ENCODE results near the gene EMCN.
"Not testable (repeated sequence)": the region's sequence is repeated elsewhere in the genome, so short reads cannot be mapped to it uniquely, and the experiment has no call there.

The EMCN gene

DNA sequence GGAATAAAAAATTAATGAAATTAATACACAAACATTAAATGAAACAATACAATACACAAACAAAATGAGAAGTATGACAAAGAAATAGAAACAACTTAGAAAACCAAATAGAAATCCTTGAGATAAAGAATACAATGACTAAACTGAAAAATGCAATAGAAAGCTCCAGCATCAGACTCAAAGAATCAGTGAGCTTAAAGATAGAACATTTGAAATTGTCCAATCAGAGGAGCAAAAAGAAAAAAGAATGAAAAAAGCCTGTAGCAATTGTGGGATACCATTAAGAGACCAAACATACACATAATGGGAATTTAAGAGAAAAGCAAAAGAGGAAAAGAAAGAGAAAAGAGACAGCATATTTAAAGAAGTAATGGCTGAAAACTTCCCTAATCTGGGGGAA is 25.7 kb downstream of the EMCN start:
- DNase-seq = no peak

DNA sequence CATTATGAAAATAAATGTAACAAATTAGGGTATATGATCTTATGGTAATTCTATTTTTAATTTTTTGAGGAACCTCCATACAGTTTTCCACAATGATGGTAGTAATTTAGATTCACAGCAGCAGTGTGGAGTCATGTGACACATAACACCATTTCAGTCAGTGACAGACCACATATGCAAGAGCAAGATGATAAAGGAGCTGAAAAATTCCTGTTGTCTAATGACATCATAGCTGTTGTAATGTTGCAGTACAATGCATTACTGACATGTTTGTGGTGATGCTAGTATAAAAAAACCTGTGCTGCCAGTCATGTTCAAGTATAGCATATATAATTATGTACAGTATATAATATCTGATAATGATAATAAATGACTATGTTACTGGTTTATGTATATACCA is 28.5 kb downstream of the EMCN start:
- DNase-seq = no peak

DNA sequence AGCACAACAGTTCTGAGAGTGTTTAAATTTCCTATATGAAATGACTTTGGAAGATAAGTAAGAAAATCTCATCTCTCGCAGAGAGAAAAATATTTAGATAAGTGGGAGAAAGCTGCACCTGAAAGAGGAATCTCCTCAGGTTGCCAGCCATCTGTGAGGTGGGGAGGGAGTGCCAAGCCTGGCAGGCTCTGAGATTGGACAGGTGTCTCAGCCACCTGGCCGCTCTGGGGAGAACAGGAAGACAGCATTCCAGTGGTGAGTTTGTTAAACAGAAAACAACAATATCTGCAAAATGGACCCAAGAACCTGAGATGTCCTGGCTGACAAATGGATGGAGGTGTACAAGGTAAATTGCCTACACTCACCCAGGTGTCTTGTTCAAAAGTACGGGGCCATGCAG is 31.3 kb downstream of the EMCN start:
- DNase-seq = no peak

DNA sequence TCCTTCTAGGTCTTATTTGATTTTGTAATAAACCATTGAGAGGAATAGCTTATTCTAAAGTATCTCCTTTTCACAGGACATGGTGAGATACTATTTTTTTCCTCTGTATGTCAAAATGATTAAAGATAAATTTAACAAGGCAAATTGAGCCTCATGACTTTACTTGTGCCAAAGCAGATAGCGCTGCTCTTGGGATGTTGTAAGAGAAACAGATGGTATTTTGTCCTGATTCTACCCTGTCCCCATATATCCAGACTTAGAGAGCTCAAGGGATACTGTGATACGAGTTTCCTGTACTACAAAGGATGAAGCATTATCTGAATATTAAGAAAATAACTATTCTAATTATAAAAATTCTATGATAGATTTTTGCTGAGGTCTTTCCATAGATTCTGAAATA is 34.0 kb downstream of the EMCN start:
- DNase-seq = no peak

DNA sequence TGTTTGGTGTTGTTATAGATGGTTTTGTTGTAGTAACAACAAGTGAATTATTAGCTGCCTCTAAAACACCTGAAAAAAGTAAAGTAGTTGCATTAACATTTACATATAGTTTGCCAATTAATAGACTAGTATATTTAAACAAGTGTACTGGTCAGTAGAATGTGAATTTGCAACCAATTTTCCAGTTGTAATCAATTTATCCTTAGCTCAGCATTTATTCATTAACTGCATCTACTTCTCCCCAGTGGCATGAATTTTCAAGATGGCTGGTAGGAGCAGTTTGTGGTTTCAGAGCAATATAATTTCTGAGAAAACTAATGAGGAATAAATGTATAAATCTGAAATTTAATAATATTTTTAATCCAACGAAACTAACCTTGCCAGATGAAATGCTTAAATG is 37.9 kb downstream of the EMCN start:
- no peak for DNase-seq

DNA sequence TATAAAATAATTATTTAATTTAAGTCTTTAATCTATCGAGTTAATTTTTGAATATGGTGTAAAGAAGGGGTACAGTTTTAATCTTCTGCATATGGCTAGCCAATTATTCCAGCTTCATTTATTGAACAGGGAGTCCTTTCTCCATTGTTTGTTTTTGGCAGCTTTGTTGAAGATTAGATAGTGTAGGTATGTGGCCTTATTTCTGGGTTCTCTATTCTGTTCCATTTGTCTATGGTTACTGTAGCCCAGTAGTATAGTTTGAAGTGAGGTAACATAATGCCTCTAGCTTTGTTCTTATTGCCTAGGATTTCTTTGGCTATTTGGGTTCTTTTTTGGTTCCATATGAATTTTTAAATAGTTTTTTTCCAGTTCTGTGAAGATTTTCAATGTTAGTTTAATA is 48.3 kb downstream of the EMCN start:
- DNase-seq = no peak

DNA sequence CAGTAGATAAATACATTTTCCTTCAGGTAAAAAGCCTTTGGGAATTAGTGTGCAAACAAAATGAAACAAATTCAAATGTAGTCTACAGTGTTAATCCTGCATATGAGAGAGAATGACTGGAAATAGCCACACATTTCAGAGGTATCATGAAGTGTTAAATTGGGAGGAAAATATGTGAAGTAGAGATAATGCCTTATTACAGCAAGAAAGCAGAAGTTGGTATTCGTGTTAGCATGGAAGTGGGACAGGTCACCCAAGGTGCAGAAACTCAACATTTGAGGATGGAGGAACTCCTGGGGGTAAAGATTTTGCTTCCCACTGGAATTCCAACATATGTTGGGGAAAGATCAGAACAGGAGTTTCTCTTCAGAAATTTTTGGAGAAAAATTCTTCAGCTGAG is 51.3 kb downstream of the EMCN start:
- no peak for DNase-seq

DNA sequence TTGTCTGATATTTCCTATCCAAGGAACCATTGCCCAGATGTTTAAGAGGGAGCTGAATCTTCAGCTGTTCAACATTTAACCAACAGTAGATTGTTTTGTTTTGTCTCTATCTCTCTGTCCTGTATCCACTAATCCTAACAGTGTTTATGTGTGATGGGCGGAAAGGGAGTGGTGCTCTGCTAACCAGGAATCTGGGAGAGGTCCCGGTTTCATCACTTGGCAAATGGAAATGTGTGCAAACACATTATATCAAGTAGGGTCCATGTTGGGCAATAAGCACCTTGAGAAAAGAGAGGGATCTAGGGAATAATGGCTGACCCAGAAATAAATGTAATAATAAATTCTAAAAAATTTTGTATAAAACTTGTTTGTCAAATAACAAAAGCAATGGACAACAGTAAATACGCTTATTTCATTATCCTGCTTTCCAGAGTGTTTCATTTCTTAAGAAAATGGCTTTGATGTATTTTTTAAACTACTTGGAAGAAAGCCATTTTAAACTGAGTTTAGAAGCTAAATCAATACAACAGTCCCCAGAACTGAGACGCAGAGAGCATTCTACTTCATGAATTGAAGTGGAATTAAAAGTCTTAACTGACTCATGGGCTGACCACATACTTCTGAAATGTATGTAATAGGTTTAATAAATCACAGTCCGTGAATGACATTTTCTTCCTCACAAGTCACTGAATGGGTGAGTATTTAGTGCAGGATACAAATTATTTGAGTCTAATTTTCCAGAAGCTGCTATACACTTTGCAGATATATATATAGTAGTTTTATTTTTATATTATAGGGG is 55.8 kb downstream of the EMCN start:
- no peak for DNase-seq

DNA sequence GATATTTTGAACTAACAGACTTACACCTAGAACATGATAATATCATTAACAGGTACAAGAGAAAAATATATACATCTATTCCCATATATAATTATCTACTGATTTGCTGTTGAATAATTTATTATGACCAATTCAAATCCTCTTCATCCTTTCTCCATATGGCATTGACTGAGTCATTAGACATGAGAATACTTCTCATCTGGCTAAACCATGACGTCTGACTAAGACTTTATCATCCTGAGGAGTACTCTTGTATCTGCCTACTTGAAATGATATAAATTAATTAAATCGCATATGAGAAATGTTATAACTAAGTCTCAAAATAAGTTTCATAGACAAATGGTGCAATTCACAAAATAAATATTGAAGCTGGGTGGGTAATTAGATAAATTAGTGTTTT is 67.4 kb downstream of the EMCN start:
- no peak for DNase-seq

DNA sequence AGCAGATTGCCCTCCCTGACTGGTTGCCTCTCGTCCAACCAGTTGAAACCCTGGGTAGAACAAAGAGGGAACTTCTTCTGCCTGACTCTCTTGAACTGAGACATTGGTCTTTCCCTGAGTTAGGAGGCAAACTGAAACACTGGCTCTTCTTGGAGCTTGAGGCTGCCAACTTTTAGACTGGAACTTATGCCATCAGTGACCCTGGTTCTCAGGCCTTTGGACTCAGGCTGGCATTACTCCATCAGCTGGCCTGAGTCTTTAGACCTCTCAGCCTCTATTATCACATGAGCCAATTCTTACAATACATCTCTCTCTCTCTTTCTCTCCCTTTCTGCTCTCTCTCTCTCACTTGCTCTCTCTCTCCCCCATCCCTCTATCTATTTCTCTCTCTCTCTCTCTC is 86.4 kb downstream of the EMCN start:
- no peak for DNase-seq

DNA sequence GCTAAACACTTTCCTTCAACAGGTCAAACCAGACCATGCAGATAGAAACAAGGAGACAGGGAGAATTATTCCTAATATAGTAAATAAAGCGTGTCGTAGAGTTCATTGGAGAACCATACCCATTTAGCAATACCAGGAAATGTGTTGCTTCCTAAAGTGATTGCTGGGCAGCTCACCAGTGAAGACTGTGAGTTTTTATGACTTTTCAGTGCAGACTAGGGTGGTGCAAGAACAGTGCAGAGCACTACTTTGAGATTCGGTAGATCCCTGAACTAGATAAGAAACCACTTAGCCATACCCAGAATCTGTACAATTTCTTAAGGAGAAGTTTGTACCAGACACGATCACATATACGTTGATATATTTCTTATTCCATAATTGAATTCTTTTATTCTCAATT is 87.4 kb downstream of the EMCN start:
- DNase-seq = no peak

DNA sequence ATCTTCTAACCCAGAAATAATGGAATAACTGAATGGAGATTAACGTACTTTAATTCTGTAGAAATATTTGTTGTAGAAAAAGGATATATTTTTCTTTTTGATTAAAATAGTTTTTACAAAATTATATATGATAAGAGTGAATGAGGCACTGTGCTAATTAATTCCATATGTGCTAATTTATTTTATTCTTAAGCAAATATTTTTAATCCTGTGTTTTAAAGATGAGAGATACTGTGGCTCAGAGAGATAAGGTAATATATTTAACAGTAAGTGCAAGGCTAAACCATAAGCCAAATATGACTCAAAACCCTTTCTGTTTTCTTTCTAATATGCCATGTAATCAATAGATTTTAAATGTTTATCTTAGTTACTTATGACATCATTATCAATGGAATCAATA is 88.2 kb downstream of the EMCN start:
- no peak for DNase-seq

DNA sequence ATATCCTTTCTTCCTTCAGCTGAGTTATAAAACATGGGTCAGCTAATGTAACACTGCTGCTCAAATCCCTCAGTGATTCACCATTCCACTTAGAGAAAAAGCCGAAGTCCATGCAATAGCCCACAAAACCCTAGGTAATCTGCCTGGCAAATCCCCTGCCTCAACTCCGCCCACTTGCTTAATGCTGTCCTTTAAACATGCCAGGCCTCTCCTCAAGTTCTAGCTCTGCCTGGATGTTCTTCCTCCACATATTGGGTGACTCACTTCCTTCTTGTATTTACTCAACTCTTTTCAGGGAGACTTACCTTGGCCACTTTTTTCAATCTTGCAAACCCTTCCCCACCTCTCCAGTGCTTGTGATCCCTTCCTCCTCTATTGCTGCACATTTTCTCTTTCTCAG is 89.8 kb downstream of the EMCN start:
- DNase-seq = no peak

DNA sequence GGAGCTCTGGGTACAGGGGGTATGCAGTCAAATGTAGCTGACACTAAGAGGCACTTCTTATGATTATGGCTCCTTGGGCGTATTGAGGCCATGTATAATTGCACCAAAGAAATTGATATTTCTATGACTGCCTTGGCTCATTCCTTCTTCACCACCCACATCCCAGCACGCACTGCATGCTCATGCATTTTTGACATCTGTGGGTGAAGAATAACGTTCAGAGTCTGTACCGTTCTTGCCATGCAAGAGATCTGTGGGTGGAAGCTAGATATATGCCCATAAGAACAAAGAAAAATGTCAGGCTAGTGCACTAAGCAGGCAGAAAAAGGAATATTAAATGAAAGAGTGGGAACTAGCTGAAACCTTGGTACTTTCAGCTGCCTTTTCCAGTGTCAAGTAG is 93.4 kb downstream of the EMCN start:
- DNase-seq = no peak

DNA sequence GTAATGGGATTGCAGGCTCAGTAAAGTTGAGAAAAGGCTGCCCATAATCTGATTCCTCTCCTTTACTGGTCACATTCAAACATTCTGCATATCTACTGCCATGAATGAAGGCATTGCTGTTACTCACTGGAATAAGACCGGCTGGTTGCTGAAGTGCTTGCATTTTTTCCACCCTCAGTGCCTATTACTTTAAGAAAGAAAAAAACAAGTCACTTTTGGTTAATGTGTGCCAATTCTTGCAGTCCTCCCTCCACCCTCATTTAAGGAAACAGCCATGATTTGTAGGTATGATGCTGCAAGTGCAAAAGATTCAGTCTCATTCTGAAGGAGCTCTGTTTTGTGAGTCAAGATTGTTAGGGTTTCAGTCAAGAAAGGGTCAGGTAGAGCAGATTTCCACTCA is 94.9 kb downstream of the EMCN start:
- DNase-seq = no peak

DNA sequence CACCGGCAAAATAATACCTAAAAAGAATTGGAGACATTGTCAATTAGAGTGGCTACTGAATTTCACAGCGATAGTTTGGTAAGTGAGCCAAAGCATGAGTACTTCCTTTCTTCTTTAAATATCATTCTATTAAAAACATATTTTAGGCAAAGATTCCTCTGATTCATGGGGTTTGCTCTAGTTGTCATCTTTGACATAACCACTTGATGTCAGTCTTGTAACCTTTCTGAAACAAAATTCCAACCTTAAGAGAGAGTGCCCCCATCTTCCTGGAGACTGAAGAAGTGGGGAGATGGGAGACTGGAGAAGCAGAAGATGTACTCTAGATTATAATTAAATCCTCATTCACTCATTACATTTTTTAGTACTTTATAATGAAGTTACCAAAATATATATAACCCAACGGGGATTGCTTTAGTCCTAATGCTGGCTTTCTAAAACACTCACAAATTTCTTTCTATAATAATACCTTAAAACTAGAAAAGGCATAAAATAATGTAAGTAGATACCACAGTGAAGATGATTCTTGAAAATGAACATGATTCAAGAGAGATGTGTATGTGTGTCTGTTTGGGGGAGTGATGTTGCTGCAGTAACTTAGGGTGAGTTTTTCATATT is 96.4 kb downstream of the EMCN start:
- DNase-seq = no peak

DNA sequence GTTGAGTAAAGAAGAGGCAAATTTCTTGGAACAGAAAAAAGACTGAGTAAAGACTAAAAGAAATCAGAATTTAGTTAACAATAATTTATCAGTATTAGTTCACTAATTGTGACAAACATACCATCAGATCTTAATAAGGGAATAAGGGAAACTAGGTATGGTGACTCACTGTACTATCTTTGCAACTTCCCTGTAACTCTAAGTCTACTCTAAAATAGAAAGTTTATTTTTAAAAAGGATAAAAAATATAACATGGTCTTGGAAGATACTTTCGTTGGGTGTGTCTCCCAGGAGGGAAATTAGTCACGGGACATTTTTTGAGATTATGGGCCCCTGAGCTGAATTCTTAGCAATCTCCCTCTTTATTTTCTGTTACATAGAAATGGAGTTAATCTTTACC is 97.3 kb downstream of the EMCN start:
- no peak for DNase-seq

DNA sequence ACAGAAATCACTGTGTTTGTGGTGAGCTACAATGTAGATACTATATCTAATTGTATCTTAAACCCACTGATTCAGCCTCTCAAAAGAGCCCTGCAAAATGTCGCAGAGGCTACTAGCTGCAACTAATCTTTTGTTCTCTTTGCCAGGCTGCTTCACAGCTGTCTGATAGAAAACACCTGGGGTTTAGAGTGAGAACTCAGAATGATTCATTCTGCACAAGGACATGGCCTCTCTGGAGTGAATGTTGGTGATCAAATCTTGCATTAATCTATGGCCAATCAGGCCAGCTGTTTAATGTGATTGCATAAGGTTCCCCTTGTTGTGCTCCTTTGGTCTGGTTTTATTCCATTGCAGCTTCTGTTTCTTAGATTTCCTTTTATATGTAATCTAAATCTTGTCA is 100.3 kb downstream of the EMCN start:
- no peak for DNase-seq

DNA sequence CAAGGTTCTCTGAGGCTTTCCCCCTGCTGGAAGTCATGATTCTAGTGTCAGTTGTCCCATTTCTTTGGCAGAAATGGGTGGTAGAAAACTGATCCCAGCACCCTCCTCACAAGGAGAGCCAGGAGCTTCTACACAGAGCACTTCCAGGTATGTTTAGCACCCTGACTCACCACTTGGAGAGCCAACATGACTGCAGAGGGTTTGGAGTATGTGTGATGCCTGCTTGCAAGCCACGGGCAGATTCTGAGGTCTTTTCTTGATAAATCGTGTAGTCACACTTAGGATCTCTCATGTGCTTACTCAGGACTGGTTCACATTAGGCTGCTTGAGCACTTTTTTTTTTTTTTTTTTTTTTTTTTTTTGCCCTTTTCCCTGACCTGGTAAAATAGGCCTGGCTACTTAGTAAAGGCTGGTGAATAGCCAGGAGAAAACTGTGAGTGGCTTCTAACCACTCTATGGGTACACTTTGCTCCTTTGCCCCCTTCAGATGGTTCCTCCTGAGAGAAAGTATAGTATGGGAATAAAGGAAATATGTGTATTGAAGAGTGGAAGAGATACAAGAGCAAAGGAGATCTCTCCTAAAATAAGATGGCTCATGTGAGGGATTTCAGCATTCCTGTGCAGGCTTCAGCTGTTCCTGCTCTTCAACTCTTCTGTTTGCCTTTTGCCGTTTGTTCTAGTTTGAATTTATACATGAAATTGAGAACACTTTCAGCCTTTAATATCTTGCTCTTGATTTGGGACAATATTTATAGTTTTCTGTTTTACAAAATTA is 103.6 kb downstream of the EMCN start:
- DNase-seq = no peak

DNA sequence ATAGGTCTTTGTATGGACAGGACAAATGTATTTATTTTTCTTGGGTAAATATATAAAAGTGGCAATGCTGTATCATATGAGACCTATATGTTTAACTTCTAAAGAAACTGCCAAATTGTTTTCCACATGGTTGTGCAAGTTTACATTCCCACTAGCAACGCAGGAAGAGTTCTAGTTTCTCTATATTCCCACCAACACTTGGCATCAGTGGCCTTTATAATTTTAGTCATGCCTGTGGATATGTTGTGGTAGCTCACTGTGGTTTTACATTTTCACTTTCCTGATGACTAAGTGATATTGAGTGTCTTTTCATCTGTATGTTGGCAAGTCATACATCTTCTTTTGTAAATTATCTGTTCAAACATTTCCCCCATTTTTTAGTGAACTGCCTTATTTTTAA is 126.0 kb downstream of the EMCN start:
- DNase-seq = no peak

DNA sequence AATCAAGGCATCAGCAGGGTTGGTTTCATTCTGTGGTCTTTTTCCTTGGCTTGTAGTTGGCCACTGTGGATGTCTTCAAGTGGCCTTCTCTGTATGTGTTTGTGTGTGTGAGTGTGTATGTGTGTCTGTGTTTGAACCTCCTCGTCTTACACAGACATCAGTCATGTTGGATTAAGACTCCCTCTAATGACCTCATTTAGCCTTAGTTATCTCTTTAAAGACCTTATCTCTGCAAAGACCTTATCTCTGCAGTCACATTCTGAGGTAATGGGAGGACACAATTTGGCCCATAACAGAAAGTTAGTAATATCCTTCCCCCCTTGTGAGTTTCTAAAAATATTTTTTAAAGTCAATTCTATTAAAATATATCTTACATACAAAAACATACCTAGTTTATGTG is 126.7 kb downstream of the EMCN start:
- no peak for DNase-seq

DNA sequence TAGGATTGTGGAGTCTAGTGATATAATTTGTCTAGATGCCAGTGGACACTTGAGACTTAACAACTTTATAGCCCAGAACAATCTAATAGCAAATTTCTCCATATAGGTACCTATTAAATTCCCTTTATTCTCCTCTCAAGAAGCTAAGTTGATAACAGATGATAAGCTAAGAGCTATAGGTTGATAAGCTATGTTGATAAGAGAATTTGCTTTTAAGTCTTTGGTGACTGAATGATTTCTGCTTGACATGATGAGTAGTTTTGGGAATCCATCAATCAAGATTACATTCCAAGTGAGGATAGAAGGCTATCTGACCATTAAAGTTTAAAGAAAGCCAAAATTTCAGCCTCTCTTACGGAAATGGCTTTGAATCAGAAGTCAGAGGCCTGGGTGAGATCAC is 131.6 kb downstream of the EMCN start:
- DNase-seq = no peak

DNA sequence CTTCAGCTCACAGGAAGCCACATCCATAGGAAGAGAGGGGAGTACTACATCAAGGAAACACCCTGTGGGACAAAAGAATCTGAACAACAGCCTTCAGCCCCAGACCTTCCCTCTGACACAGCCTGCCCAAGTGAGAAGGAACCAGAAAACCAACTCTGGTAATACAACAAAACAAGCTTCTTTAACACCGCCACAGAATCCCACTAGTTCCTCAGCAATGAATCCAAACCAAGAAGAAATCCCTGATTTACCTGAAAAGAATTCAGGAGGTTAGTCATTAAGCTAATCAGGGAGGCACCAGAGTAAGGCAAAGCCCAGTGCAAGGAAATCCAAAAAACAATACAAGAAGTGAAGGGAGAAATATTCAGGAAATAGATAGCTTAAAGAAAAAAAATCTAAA is 137.4 kb downstream of the EMCN start:
- not testable (repeated sequence) for DNase-seq

DNA sequence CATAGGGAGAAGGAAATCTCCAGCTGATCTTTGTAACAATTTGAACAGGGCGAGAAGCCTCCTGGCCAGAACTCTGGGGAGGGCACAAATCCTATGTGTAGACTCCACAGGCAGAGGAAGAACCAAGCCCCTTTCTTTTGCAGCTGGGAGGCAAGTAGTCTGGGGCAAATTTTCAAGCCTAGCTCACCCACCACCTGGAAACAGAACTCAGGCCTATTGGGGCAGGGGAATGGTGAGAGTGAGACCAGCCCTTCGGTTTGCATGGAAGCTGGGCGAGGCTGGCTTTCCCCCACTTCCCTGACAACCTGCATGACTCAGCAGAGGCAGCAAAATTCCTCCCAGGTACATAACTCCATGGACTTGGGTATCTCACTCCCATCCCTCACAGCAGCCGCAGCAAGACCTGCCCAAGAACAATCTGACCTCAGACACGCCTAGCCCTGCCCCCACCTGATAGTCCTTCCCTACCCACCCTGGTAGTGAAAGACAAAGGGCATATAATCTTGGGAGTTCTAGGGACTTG is 138.2 kb downstream of the EMCN start:
- DNase-seq = no peak
